H9 (cell line): ENCODE results near the gene GPHN. TPM values are rescaled to one million over a fixed set of nuclear protein-coding genes. Genes with fewer than 3 reads are reported as not detected.

Source experiments
- DNase-seq: peaks from one replicate; pipeline ENCODE4 v3.0.0-alpha.2; 2017
- H2AFZ ChIP-seq: one replicate; pipeline ENCODE4 v1.6.1; 2013; ENCODE audit warnings: mild to moderate bottlenecking, low read length, control low read depth, moderate library complexity
- H2AK5ac ChIP-seq: 2 replicates; pipeline ENCODE4 v1.6.1; 2013; ENCODE audit warnings: low read length, control low read depth, mixed read lengths; ENCODE audit not compliant: insufficient read length
- H2BK120ac ChIP-seq: one replicate; pipeline ENCODE4 v1.6.1; 2013; ENCODE audit warnings: low read depth, mild to moderate bottlenecking, low read length, control low read depth, inconsistent platforms; ENCODE audit not compliant: poor library complexity, severe bottlenecking
- H2BK12ac ChIP-seq: 2 replicates; pipeline ENCODE4 v1.6.1; 2013; ENCODE audit warnings: low read length, control low read depth, mixed read lengths, low read depth; ENCODE audit not compliant: insufficient read length
- H2BK15ac ChIP-seq: 2 replicates; pipeline ENCODE4 v1.6.1; 2013; ENCODE audit warnings: low read depth, low read length, control low read depth
- H2BK20ac ChIP-seq: one replicate; pipeline ENCODE4 v1.6.1; 2013; ENCODE audit warnings: low read depth, mild to moderate bottlenecking, low read length, control low read depth, inconsistent platforms; ENCODE audit not compliant: poor library complexity, severe bottlenecking
- H2BK5ac ChIP-seq: 2 replicates; pipeline ENCODE4 v1.6.1; 2013; ENCODE audit warnings: low read length, control low read depth, mixed read lengths; ENCODE audit not compliant: insufficient read length
- H3K14ac ChIP-seq: 2 replicates; pipeline ENCODE4 v1.6.1; 2013; ENCODE audit warnings: low read length, control low read depth; ENCODE audit not compliant: insufficient read depth
- H3K18ac ChIP-seq: 2 replicates; pipeline ENCODE4 v1.6.1; 2013; ENCODE audit warnings: low read depth, mild to moderate bottlenecking, mixed read lengths, low read length, control low read depth; ENCODE audit not compliant: insufficient read length
- H3K23ac ChIP-seq: 2 replicates; pipeline ENCODE4 v1.6.1; 2013; ENCODE audit warnings: low read length, control low read depth, mixed read lengths, low read depth; ENCODE audit not compliant: insufficient read length
- H3K23me2 ChIP-seq: 2 replicates; pipeline ENCODE4 v1.6.1; 2013; ENCODE audit warnings: low read depth, mild to moderate bottlenecking, mixed read lengths, low read length, control low read depth; ENCODE audit not compliant: insufficient read length, poor library complexity, severe bottlenecking
- H3K27ac ChIP-seq: 2 replicates; pipeline ENCODE4 v1.5.1; 2013; ENCODE audit warnings: low read length, control low read depth, mixed read lengths, low read depth; ENCODE audit not compliant: insufficient read length
- H3K27me3 ChIP-seq: 2 replicates; pipeline ENCODE4 v1.6.1; 2013; ENCODE audit warnings: low read length, control low read depth, inconsistent platforms; ENCODE audit not compliant: insufficient read depth
- H3K4ac ChIP-seq: 2 replicates; pipeline ENCODE4 v1.6.1; 2013; ENCODE audit warnings: low read depth, mild to moderate bottlenecking, control low read depth, inconsistent platforms, low read length, moderate library complexity
- H3K4me1 ChIP-seq: 2 replicates; pipeline ENCODE4 v1.6.1; 2013; ENCODE audit warnings: low read length, control low read depth, inconsistent platforms; ENCODE audit not compliant: insufficient read depth
- H3K4me2 ChIP-seq: 2 replicates; pipeline ENCODE4 v1.6.1; 2013; ENCODE audit warnings: low read length, control low read depth, mixed read lengths; ENCODE audit not compliant: insufficient read length, insufficient read depth
- H3K56ac ChIP-seq: 2 replicates; pipeline ENCODE4 v1.6.1; 2013; ENCODE audit warnings: low read depth, mild to moderate bottlenecking, mixed read lengths, low read length, control low read depth; ENCODE audit not compliant: insufficient read length
- H3K79me1 ChIP-seq: 2 replicates; pipeline ENCODE4 v1.6.1; 2013; ENCODE audit warnings: low read depth, mild to moderate bottlenecking, moderate library complexity, low read length, control low read depth, inconsistent platforms; ENCODE audit not compliant: insufficient read depth, poor library complexity, severe bottlenecking
- H3K79me2 ChIP-seq: 2 replicates; pipeline ENCODE4 v1.6.1; 2013; ENCODE audit warnings: low read length, control low read depth, inconsistent platforms; ENCODE audit not compliant: insufficient read depth
- H3K9ac ChIP-seq: 2 replicates; pipeline ENCODE4 v1.6.1; 2013; ENCODE audit warnings: low read length, control low read depth, mixed read lengths; ENCODE audit not compliant: insufficient read length; ENCODE audit errors: extremely low read depth
- H3K9me3 ChIP-seq: one replicate; pipeline ENCODE4 v1.6.1; 2013; ENCODE audit warnings: low read depth, low read length, inconsistent platforms; ENCODE audit not compliant: control insufficient read depth
- H3T11ph ChIP-seq: one replicate; pipeline ENCODE4 v1.6.1; 2013; ENCODE audit warnings: mild to moderate bottlenecking, low read length, control low read depth, inconsistent platforms
- H4K20me1 ChIP-seq: one replicate; pipeline ENCODE4 v1.6.1; 2013; ENCODE audit not compliant: control insufficient read depth, insufficient read length, insufficient read depth
- H4K5ac ChIP-seq: 2 replicates; pipeline ENCODE4 v1.6.1; 2013; ENCODE audit warnings: low read depth, mild to moderate bottlenecking, mixed read lengths, low read length, control low read depth; ENCODE audit not compliant: insufficient read length
- H4K8ac ChIP-seq: replicated peaks from 2 replicates; pipeline ENCODE4 v1.6.1; 2013; ENCODE audit warnings: low read length, control low read depth, mixed read lengths, low read depth; ENCODE audit not compliant: insufficient read length
- H4K91ac ChIP-seq: 2 replicates; pipeline ENCODE4 v1.6.1; 2013; ENCODE audit warnings: low read depth, mild to moderate bottlenecking, moderate library complexity, mixed read lengths, low read length, control low read depth; ENCODE audit not compliant: insufficient read length
- H3K27ac Mint-ChIP-seq, 3 experiments: 2 replicates in 2 of 3; 3 replicates in 1 of 3; pipeline ENCODE4 v1.8.0; 2020 to 2021; ENCODE audit warnings: mixed read lengths in 3 of 3, mild to moderate bottlenecking in 1 of 3, moderate library complexity in 1 of 3
- H3K27me3 Mint-ChIP-seq: 2 replicates; pipeline ENCODE4 v1.8.0; 2021; ENCODE audit warnings: low read depth, mild to moderate bottlenecking, moderate library complexity, mixed read lengths
- H3K36me3 Mint-ChIP-seq, 3 experiments: 2 replicates in 2 of 3; 3 replicates in 1 of 3; pipeline ENCODE4 v1.8.0; 2020 to 2021; ENCODE audit warnings: low read depth in 3 of 3, mixed read lengths in 3 of 3; ENCODE audit not compliant: insufficient read depth in 1 of 3
- H3K4me1 Mint-ChIP-seq, 2 experiments: 2 replicates each; pipeline ENCODE4 v1.8.0; 2020; ENCODE audit warnings: mixed read lengths in 2 of 2
- H3K4me3 Mint-ChIP-seq, 2 experiments: 2 replicates in 1 of 2; 3 replicates in 1 of 2; pipeline ENCODE4 v1.8.0; 2020 to 2021; ENCODE audit warnings: mild to moderate bottlenecking in 2 of 2, mixed read lengths in 2 of 2, moderate library complexity in 1 of 2
- H3K9me3 Mint-ChIP-seq, 2 experiments: 2 replicates in 1 of 2; 3 replicates in 1 of 2; pipeline ENCODE4 v1.8.0; 2020; ENCODE audit warnings: mild to moderate bottlenecking in 2 of 2, mixed read lengths in 2 of 2, moderate library complexity in 1 of 2
- CTCF ChIP-seq: fragments of 200-600 bp; sonication (generic); conservative IDR thresholded peaks from 3 replicates; pipeline ENCODE4 v1.8.0; 2021; ENCODE audit warnings: antibody characterized with exemption, mild to moderate bottlenecking
- total RNA-seq: library from RNA; stranded (reverse); gene quantifications from 2 replicates; pipeline ENCODE4 v1.2.1, GENCODE V29; 2021

The GPHN gene
- total RNA-seq, 1 experiment from 2014 or later = 16.1 TPM

- no peaks in the 10 kb centered on the region for H3K79me2 ChIP-seq
- no peak overlapping the region for H2BK15ac ChIP-seq
- no peaks in the 10 kb centered on the region for H3K4me1 ChIP-seq
- TF ChIP-seq CTCF = no peak
- H3K9me3 ChIP-seq = no peaks in the 10 kb centered on the region
- no peaks in the 10 kb centered on the region for H3K79me1 ChIP-seq
- no peaks in the 10 kb centered on the region for H3K23me2 ChIP-seq
- H2BK120ac ChIP-seq = no peak overlapping the region
- Mint-ChIP-seq H3K36me3 (no peaks in the 10 kb centered on the region), H3K4me1 (no peaks in the 10 kb centered on the region), H3K4me3 (no peak overlapping the region), H3K27me3 (no peaks in the 10 kb centered on the region), H3K27ac (no peak overlapping the region), H3K9me3 (no peaks in the 10 kb centered on the region)
- no peak overlapping the region for H3K14ac ChIP-seq
- H3K4ac ChIP-seq = no peak overlapping the region
- H3K9ac ChIP-seq = no peak overlapping the region
- DNase-seq = no peak
- no peak overlapping the region for H3K4me2 ChIP-seq
- H3K56ac ChIP-seq = no peak overlapping the region
- H2AFZ ChIP-seq = no peak overlapping the region
- no peak overlapping the region for H2BK12ac ChIP-seq
- no peak overlapping the region for H2BK20ac ChIP-seq
- no peaks in the 10 kb centered on the region for H4K20me1 ChIP-seq
- H2AK5ac ChIP-seq = no peak overlapping the region
- H3K23ac ChIP-seq = no peak overlapping the region
- H2BK5ac ChIP-seq = no peak overlapping the region
- H3T11ph ChIP-seq = no peak overlapping the region
- H4K91ac ChIP-seq = no peak overlapping the region
- no peak overlapping the region for H4K8ac ChIP-seq
- no peaks in the 10 kb centered on the region for H3K27me3 ChIP-seq
- no peak overlapping the region for H3K27ac ChIP-seq
- no peak overlapping the region for H4K5ac ChIP-seq
- no peak overlapping the region for H3K18ac ChIP-seq
Observed at GRCh38 chr14:66965831-66966230, 457.9 kb downstream of the GPHN start.
